ENCODE data around the gene APOL3. TPM values are rescaled to one million over a fixed set of nuclear protein-coding genes. Genes with fewer than 3 reads are reported as not detected.
A peak's percentile ranks its signal among the peaks of the same experiment; 100 is the strongest.

APOL3 gene
- total and polyA plus RNA-seq, 2 of the 13 experiments (the other 11 are each of a cell fraction or from before 2014, with no cell fraction given), result 3.8 to 5.4 TPM

- TF ChIP-seq KIAA2018 (CRISPR knock-in tag; IDR thresholded peaks at IDR 0.05; ENCODE audit: borderline replicate concordance) (no peak), ZBED4 (CRISPR knock-in tag; IDR thresholded peaks at IDR 0.05; ENCODE audit: borderline replicate concordance) (no peak), ZNF629 (CRISPR knock-in tag; conservative IDR thresholded peaks at IDR 0.05) (no peak; the same call in 1 of the 2 replicates), SATB2 (CRISPR knock-in tag; IDR thresholded peaks at IDR 0.05) (no peak), FOXO4 (CRISPR knock-in tag; conservative IDR thresholded peaks at IDR 0.05) (no peak), MTA3 (CRISPR knock-in tag; IDR thresholded peaks at IDR 0.05) (no peak), TFDP1 (CRISPR knock-in tag; IDR thresholded peaks at IDR 0.05; ENCODE audit: borderline replicate concordance) (peak; percentile 85), ZSCAN25 (CRISPR knock-in tag; IDR thresholded peaks at IDR 0.05) (no peak), ZNF264 (CRISPR knock-in tag; IDR thresholded peaks at IDR 0.05) (no peak; the same call in 1 of the 2 replicates), DMAP1 (CRISPR knock-in tag; IDR thresholded peaks at IDR 0.05) (peak; percentile 49; the same call in 1 of the 2 replicates), TFDP2 (CRISPR knock-in tag; IDR thresholded peaks at IDR 0.05) (peak; percentile 72), MAFG (CRISPR knock-in tag; IDR thresholded peaks at IDR 0.05) (peak; percentile 65; the same call in 1 of the 2 replicates)
These were observed 36.6 kb downstream of the APOL3 start (continued) for GRCh38 chr22:36123673-36124630.

All from HepG2 (cell line).